Hematopoietic multipotent progenitor cell treated with erythropoietin and hydrocortisone succinate and interleukin-3 and kit ligand, for 6 days (in vitro differentiated cells): ENCODE data around the gene PRXL2A.
A peak's percentile ranks its signal among the peaks of the same experiment; 100 is the strongest.

Source experiments
- DNase-seq: peaks from one replicate; pipeline ENCODE4 v3.0.0-alpha.2; 2015

PRXL2A gene

GRCh38 chr10:80447436-80448190, 39.3 kb downstream of the PRXL2A start:
- DNase-seq = no peak

GRCh38 chr10:80448209-80448942, 40.0 kb downstream of the PRXL2A start:
- no peak for DNase-seq

GRCh38 chr10:80449520-80449919, 41.2 kb downstream of the PRXL2A start:
- DNase-seq = no peak

GRCh38 chr10:80451132-80451531, 42.8 kb downstream of the PRXL2A start:
- peak; percentile 4 for DNase-seq

- no peak for DNase-seq
Measured at GRCh38 chr10:80452069-80452468, 43.7 kb downstream of the PRXL2A start.

GRCh38 chr10:80452640-80453039, 44.3 kb downstream of the PRXL2A start:
- no peak for DNase-seq

- DNase-seq = no peak
Measured at GRCh38 chr10:80453056-80453841, 44.9 kb downstream of the PRXL2A start.

- DNase-seq = peak; percentile 86
Measured at GRCh38 chr10:80453842-80454512, 45.6 kb downstream of the PRXL2A start, which contains the start of gene TSPAN14. Gene TSPAN14, plus strand, starts transcription at chr10:80454310. Its CDS starts 34,924 bp downstream, at chr10:80489234.

- peak; percentile 60 for DNase-seq
Measured at GRCh38 chr10:80454513-80455460, 46.4 kb downstream of the PRXL2A start.

GRCh38 chr10:80455461-80456349, 47.4 kb downstream of the PRXL2A start:
- no peak for DNase-seq

GRCh38 chr10:80457554-80458262, 49.4 kb downstream of the PRXL2A start:
- DNase-seq = no peak

- DNase-seq = no peak
Measured at GRCh38 chr10:80458263-80458625, 49.9 kb downstream of the PRXL2A start.

- DNase-seq = no peak
Measured at GRCh38 chr10:80458638-80459037, 50.3 kb downstream of the PRXL2A start.

GRCh38 chr10:80459047-80459865, 50.9 kb downstream of the PRXL2A start:
- DNase-seq = peak; percentile 98

GRCh38 chr10:80460399-80461207, 52.3 kb downstream of the PRXL2A start:
- peak; percentile 59 for DNase-seq

GRCh38 chr10:80461208-80462183, 53.1 kb downstream of the PRXL2A start:
- DNase-seq = peak; percentile 64
